GM18520 (cell line): ENCODE results near the gene GDF10.

Experiments
- ATAC-seq: cut with Tn5 transposase; IDR thresholded peaks from one replicate; pipeline ENCODE4 v1.9.1; 2021; ENCODE audit not compliant: unreplicated experiment

Gene GDF10

DNA sequence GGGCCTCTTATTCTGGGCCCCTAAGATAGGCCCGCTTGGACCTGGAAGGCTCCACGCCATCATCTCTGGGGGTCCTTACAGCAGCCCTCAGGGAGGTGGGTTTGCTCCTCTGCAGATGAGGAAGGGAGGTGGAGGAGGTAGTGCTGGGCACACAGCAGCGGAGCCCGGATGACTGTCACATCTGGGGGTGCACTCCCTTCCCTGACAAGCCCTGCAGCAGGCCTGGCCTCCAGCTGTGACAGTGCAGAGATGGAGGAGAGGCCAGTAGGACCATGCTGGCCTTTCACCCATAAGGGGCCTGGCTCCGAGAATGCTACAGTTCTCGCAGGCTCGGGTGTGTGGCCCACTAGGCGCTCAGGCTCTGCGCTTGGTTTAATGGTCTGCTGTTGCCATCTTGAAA, 31.5 kb downstream of the GDF10 start:
- no peak for ATAC-seq

DNA sequence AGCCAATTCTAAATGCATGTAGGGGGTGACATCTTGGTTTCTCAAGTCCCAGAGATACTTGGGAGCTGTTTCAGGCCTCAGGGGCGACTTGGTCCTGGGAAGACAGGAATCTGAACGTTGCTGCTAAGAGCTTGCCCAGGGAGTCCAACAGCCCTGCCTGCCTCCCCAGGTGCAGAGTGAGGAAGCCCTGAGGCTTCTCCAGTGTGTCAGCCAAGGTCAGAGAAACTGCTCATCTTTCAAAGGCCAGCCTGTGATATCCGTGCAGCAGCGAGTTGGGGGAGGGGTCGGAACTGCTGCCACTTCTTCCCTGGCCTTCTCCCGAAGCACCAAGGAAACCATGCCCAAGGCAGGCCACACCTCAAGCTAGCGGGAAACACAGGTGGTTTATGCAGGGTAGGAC, 32.0 kb downstream of the GDF10 start:
- ATAC-seq, result no peak

DNA sequence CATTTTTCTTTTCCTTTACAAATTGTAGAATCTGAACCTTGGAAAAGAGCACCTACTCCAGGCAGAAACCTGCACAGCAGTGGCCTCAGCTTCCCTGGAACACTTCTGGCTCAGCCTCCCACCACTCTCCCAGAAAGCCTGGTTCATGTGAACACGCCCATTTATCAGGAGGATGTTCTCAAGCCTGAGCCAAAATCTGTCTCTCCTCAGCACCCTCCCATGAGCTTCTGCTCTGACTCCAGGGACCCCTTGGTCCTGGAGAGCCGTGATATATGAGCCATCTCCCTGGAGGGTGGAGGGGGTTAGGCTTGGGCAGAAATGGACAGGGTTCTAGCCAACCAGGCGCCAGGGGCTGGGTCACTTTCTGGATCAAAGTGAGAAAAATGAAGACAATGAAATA, 32.4 kb downstream of the GDF10 start:
- no peak for ATAC-seq

DNA sequence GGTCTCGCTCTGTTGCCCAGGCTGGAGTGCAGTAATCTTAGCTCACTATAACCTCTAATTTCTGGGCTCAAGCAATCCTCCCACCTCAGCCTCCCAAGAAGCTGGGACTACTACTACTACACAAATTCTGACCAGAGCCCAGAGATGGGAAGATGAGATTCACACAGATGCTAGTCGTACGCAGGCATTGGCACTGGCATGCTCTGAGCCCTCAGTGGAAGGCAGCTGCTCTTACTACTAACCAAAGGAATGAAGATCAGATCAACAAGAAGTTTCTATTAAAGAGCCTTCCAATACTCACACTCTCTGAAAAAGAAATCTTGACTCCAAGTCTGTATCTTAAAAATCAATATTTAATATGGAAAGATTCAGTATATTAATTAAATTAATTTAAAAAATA, 32.9 kb downstream of the GDF10 start:
- ATAC-seq, result no peak

DNA sequence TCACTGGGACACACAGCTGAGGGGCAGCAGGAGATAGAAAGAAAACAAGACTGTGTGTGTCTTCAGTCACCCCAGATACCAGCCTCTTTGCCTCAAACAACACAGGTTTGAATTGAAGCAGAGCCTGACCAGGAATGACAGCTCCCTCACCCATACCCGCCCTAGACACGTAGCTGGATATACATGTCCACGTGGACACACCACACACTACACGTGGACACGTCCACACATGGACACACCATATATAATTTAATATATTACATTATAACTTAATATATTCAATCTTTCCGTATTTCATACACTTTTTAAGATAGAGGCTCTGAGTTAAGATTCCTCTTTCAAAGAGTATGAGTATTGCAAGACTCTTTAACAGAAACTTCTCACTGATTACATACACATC, 33.5 kb downstream of the GDF10 start:
- no peak for ATAC-seq

DNA sequence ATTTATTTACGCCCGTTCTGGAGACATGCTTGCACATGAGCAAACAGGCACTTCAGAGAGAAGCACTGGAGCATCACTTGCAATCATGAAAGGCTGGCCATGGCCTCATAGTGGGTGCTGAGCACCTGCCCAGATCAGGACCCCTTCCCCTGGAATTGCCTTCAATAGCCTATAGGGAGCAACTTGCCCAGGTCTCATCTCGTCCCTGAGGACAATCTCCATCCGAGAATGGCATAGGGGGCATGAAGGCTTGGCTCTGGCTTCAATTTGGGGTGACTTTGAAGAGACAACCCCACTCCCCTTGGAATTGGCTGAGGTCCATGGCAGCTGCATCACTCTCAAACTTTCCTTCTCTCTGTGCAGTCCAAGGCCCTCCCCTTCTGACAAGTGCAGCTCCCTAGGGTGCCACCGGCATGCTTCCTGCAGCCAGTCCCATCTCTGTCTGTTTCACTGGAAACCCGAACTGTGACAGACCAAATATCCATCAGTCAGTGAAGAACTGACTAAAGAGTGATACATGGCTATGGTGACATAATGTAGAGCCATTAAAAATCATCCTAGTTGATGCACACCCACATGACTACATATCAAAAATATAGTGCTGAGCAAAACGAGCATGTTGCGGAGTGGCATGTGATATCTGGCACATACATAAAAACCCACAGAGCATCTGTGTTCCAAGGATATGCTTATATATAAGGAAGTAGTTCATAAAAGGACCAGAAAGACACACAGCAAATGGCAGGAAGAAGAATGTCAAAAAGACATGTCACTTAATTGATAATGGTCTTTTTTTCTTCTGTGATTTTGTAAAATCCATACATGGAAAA, 34.7 kb downstream of the GDF10 start:
- no peak for ATAC-seq

DNA sequence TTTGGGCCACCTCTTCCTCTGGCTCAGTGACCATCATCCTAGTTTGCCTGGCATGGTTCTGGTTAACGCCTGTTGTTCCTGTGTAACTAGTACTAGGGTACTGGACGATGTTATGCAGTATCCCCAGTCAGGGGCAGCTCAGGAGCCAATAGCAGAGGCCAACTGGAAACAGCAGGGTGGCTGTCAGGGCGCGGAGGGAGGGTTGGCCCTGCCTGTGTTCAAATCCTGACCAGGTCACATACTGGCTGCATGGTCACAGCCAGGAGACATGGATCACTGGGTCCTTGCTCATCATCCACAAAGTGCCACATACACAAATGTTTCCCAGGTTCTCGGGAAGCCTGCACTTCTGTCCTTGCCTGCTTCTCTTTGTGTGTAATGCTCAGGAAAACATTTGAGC, 35.9 kb downstream of the GDF10 start:
- ATAC-seq, result no peak

DNA sequence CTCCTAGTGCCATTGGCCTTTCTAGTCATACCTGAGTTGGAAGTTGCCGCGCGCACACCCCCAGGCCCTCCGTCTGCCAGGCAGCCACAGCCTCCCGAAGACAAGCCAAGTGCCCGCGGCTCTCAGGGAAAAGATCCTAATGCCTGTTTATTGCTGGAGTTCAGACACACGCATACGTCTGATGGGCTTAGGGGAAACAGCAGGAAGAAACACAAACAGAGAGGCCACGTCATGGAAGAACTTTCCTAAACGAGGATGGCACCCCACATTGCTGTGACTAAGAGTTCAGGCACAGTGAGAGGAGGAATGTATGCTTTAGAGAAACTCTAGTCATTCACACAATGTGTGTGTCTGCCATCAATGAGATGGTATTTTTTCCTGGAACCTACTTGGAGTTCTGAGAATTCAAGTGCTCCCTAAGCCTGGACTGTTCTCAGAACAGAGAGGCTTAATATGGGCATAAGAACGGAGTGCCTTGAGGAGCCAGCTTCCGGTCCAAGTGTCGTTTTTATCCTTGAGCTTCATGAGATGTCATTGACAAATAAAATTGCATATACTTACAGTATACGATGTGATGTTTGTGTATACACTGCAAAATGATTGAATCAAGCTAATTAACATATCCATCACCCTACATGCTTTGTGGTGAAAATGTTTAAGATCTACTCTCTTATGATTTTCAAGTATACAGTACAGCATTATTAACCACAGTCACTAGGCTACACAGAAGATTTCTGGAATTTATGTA, 36.6 kb downstream of the GDF10 start:
- ATAC-seq, result no peak

DNA sequence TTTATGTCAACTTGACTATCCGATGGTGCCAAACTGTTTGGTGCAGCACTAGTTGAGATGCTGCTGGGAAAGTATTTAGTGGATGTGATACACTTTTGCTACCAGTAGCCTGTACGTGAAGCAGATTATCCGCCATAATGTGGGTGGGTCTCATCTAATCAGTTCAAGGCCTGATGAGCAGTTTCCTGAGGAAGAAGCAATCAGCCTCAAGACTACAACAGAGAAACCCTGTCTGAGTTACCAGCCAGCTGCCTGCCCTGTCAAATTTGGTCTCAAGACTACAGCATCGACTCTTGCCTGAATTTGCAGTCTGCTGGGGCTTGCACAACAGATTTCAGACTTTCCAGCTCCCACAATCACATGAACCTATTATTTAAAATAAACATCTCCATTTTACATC, 37.3 kb downstream of the GDF10 start:
- ATAC-seq, result no peak

DNA sequence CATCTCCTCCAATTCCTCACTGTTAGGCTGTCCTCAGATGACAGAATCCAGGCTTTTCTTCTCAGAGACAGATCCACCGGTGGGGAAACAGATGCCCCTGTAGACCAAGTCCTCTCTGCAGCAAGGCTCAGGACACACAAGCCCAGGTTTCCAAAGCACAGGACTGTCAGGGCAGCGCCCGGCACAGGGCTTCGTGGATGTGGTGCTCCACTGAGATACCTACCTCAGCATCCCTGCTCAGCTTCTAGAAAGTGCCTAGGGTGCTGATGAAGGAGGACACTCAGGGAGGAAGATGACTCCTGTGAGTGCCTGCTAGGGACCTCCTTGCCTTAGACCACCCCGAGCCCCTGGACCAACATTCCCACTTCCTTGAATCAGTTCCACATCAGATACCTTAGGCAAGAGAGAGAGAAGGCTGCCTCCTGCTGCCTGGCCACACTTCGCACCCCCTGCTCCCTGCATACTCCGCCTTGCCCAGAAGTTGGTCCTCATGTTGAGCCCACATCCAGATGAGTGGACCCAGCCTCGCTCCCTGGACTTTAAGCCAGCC, 39.3 kb downstream of the GDF10 start:
- ATAC-seq, result no peak

DNA sequence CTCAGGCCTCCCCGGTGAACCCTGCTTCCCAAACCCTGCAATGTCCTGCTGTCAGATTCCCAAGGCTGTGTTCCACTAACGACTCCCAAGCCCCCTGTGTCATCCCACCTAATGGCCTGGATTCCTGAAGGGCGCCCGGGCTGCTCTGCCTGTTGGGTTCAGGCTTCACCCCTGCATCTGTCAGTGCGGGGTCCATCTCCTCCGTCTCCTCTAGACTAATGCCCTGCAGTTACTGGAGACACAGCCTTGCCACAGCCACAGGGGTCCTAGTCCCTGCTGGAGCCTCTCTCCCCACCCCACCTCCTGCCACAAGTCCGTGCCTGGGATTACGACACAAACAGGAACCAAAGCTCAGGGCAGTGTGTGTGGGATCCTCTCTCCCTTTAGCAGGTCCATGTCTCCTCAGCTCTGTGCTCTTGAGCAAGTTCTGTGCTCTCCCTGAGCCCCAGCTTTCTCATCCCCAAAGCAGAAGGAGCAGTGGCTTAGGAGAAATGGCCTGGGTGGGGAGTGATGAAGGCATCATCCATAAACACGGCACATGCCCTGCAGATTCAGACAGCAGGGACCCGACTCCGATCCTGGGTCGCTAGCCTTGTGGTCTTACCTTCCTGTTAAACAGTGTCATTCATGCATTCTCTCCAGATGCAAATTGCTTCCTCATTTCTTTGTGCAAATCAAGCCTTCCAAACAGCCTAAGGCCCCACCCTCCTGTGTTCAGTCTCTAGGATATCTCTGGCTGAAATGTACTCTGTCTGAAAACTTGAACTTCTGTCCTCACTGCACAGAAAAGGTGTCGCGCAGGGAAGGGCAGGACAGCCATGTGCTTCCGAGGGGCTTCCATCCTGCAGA, 40.0 kb downstream of the GDF10 start:
- no peak for ATAC-seq

DNA sequence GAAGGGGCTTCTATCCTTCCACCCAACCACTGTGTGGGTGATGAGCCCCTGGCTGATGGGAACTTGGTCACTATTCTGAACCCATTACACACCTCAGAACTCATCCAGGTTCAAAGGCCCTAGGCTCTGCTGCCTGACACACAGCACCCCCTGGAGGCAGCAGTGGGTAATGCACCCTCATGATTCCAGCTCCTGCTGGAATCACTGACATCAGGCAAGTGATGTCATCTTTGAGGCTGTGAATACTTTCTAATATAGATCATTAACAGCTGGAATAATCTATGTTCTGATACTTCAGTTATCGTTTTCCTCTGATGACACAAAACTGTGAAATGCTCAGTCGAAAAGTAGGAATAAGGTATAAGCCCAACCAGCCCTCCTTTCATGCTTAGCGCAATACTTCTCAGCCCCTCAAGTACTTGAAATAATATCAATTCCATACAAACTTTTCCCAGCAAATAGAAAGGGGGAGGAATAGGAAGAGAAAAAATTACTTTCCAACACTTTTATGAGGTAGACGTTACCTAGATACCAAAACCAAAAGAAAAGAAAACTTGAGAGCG, 40.7 kb downstream of the GDF10 start:
- ATAC-seq, result no peak

DNA sequence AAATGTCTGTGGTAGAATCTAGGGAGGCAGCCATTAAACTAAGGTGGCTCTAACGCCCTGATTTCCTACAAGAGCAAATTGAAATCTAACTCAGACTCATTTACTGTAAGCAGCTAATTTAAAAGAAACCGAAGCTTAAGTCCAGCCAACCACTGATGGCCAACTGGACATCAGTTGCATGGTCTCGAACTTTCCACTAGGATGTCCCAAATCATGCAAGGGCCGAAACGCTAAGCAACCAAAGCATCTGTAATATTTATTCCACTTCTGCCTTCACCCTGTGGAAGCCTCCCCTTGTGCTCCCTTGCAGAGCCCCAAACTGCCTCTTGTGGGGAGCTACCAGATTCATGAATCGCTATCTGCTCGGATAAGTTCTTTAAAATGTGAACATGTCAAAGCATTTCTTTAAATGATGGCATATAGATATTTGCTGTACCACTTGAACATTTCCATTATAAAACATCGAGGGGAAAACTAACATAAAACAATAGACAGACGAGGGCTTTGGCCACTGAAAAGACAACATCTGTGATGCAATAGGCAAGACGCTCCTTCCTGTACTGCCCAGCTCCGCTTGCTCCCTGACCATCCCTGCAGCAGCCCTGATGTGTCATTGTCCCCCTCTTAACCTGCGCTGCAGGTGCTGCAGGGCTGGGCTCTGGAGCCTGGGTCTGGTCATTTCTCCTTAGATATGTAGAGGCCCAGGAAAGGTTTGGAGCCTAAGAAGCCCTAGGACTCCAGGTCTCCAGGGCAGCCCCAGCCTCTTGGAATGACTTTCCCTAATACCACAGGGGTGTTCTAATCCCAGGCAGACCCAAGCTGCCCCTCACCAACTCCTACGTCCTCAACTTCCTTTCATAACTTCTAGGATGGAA, 45.2 kb downstream of the GDF10 start:
- ATAC-seq, result no peak

DNA sequence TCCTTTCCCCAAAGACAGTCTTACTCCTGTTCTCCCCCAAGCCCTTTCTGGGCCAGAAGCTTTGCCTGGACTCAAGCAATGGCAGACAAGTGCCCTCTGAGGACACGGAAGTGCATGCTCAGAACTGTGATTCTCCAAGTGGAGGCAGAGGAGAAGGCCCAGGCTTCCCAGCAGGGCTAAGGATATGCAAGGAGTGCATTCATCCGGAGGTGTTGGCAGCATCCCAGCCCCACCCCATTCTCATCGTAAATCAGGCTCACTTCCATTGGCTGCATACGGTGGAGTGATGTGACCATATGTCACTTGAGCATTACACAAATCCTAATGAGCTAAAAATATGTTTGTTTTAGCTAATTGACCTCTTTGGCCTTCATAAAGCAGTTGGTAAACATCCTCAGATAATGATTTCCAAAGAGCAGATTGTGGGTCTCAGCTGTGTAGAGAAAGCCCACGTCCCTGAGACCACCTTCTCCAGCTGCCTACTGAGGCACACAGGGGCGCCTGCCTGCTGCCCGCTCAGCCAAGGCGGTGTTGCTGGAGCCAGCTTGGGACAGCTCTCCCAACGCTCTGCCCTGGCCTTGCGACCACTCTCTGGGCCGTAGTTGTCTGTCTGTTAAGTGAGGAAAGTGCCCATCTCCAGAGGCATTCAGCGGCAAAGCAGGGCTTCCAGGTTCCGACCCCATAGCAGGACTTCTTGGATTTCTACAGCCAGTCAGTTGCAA, 46.7 kb downstream of the GDF10 start:
- ATAC-seq, result no peak

DNA sequence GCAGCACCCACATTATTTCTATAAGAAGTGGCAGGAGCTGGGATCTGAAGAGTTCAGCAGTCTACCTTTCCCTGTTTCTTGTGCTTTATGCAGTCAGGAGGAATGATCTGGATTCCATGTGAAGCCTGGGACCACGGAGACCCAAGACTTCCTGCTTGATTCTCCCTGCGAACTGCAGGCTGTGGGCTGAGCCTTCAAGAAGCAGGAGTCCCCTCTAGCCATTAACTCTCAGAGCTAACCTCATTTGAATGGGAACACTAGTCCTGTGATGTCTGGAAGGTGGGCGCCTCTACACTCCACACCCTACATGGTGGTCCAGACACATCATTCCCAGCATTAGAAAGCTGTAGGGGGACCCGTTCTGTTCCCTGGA, 47.3 kb downstream of the GDF10 start:
- ATAC-seq, result no peak

DNA sequence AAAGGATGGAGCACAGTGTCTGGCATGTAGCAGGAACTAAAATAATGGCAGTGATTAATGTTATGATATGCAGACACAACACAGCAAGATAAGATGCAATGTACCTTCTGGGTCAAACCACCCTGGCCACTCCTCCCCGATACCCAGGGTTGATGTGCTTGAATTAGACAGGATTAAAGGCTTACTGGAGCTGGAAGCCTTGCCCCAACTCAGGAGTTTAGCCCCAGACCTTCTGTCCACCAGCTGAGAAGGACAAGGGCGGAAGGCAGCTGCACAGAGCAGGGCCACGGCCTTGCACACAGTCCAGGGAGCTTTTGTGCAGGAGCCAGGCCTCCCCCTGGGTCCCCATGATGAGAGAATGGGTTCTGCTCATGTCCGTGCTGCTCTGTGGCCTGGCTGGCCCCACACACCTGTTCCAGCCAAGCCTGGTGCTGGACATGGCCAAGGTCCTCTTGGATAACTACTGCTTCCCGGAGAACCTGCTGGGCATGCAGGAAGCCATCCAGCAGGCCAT, 48.2 kb downstream of the GDF10 start, which contains the start of gene RBP3:
Gene RBP3, plus strand, starts transcription at position 226 of the 514 bp plus-strand sequence. Its CDS starts 122 bp downstream, at position 348.
- no peak for ATAC-seq

DNA sequence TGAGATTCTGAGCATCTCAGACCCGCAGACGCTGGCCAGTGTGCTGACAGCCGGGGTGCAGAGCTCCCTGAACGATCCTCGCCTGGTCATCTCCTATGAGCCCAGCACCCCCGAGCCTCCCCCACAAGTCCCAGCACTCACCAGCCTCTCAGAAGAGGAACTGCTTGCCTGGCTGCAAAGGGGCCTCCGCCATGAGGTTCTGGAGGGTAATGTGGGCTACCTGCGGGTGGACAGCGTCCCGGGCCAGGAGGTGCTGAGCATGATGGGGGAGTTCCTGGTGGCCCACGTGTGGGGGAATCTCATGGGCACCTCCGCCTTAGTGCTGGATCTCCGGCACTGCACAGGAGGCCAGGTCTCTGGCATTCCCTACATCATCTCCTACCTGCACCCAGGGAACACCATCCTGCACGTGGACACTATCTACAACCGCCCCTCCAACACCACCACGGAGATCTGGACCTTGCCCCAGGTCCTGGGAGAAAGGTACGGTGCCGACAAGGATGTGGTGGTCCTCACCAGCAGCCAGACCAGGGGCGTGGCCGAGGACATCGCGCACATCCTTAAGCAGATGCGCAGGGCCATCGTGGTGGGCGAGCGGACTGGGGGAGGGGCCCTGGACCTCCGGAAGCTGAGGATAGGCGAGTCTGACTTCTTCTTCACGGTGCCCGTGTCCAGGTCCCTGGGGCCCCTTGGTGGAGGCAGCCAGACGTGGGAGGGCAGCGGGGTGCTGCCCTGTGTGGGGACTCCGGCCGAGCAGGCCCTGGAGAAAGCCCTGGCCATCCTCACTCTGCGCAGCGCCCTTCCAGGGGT, 48.9 kb downstream of the GDF10 start:
- ATAC-seq, result no peak

DNA sequence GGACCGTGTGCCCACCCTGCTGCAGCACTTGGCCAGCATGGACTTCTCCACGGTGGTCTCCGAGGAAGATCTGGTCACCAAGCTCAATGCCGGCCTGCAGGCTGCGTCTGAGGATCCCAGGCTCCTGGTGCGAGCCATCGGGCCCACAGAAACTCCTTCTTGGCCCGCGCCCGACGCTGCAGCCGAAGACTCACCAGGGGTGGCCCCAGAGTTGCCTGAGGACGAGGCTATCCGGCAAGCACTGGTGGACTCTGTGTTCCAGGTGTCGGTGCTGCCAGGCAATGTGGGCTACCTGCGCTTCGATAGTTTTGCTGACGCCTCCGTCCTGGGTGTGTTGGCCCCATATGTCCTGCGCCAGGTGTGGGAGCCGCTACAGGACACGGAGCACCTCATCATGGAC, 49.5 kb downstream of the GDF10 start:
- no peak for ATAC-seq
